ENCODE data around the gene LGR5. TPM values are rescaled to one million over a fixed set of nuclear protein-coding genes. Genes with fewer than 3 reads are reported as not detected.

The LGR5 gene
- total and polyA plus RNA-seq, 2 of the 8 experiments (the other 6 are each of a cell fraction or from before 2014, with no cell fraction given), result 0.08 to 0.19 TPM

DNA sequence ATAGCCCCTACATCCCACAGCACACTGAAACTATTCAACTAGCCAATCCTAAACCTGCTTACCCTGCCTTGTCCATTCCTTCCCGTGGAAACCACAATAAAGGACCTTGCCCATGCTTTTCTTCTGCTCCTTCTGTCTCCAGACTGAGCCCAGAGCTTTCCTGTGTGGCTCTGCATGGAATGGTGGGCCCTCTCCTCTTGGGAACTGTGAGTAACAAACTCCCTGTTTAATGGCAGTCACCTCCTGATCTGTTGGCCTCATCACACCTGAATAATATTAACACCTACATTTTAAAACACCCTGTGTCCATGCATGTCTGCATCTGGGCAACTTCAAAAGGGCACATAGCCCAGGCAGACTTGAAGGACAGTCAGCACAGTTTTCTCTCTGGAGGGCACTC lies 12.4 kb downstream of the LGR5 start (continued):
- TF ChIP-seq, protein P1, sequence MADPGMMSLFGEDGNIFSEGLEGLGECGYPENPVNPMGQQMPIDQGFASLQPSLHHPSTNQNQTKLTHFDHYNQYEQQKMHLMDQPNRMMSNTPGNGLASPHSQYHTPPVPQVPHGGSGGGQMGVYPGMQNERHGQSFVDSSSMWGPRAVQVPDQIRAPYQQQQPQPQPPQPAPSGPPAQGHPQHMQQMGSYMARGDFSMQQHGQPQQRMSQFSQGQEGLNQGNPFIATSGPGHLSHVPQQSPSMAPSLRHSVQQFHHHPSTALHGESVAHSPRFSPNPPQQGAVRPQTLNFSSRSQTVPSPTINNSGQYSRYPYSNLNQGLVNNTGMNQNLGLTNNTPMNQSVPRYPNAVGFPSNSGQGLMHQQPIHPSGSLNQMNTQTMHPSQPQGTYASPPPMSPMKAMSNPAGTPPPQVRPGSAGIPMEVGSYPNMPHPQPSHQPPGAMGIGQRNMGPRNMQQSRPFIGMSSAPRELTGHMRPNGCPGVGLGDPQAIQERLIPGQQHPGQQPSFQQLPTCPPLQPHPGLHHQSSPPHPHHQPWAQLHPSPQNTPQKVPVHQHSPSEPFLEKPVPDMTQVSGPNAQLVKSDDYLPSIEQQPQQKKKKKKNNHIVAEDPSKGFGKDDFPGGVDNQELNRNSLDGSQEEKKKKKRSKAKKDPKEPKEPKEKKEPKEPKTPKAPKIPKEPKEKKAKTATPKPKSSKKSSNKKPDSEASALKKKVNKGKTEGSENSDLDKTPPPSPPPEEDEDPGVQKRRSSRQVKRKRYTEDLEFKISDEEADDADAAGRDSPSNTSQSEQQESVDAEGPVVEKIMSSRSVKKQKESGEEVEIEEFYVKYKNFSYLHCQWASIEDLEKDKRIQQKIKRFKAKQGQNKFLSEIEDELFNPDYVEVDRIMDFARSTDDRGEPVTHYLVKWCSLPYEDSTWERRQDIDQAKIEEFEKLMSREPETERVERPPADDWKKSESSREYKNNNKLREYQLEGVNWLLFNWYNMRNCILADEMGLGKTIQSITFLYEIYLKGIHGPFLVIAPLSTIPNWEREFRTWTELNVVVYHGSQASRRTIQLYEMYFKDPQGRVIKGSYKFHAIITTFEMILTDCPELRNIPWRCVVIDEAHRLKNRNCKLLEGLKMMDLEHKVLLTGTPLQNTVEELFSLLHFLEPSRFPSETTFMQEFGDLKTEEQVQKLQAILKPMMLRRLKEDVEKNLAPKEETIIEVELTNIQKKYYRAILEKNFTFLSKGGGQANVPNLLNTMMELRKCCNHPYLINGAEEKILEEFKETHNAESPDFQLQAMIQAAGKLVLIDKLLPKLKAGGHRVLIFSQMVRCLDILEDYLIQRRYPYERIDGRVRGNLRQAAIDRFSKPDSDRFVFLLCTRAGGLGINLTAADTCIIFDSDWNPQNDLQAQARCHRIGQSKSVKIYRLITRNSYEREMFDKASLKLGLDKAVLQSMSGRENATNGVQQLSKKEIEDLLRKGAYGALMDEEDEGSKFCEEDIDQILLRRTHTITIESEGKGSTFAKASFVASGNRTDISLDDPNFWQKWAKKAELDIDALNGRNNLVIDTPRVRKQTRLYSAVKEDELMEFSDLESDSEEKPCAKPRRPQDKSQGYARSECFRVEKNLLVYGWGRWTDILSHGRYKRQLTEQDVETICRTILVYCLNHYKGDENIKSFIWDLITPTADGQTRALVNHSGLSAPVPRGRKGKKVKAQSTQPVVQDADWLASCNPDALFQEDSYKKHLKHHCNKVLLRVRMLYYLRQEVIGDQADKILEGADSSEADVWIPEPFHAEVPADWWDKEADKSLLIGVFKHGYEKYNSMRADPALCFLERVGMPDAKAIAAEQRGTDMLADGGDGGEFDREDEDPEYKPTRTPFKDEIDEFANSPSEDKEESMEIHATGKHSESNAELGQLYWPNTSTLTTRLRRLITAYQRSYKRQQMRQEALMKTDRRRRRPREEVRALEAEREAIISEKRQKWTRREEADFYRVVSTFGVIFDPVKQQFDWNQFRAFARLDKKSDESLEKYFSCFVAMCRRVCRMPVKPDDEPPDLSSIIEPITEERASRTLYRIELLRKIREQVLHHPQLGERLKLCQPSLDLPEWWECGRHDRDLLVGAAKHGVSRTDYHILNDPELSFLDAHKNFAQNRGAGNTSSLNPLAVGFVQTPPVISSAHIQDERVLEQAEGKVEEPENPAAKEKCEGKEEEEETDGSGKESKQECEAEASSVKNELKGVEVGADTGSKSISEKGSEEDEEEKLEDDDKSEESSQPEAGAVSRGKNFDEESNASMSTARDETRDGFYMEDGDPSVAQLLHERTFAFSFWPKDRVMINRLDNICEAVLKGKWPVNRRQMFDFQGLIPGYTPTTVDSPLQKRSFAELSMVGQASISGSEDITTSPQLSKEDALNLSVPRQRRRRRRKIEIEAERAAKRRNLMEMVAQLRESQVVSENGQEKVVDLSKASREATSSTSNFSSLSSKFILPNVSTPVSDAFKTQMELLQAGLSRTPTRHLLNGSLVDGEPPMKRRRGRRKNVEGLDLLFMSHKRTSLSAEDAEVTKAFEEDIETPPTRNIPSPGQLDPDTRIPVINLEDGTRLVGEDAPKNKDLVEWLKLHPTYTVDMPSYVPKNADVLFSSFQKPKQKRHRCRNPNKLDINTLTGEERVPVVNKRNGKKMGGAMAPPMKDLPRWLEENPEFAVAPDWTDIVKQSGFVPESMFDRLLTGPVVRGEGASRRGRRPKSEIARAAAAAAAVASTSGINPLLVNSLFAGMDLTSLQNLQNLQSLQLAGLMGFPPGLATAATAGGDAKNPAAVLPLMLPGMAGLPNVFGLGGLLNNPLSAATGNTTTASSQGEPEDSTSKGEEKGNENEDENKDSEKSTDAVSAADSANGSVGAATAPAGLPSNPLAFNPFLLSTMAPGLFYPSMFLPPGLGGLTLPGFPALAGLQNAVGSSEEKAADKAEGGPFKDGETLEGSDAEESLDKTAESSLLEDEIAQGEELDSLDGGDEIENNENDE (IDR thresholded peaks at IDR 0.05; ENCODE audit: insufficient replicate concordance, low read length), result no peak
- TF ChIP-seq HDAC2 (IDR thresholded peaks at IDR 0.05; ENCODE audit: borderline replicate concordance in 1 of 2, low read depth in 2 of 2, low read length in 2 of 2), result no peak
- no peak for TF ChIP-seq POU5F1 (IDR thresholded peaks at IDR 0.05; ENCODE audit: low read depth, low read length)
- no peak for TF ChIP-seq TBP (IDR thresholded peaks at IDR 0.05; ENCODE audit: low read depth, low read length)
